OCI-LY1 (cell line): ENCODE results near the gene DLX3.

ENCODE experiments used
- CTCF ChIP-seq: fragments of 200-600 bp; sonication (generic), shearing (Covaris generic); IDR thresholded peaks from 2 replicates; pipeline ENCODE4 v1.5.1; 2017; ENCODE audit warnings: mild to moderate bottlenecking, antibody characterized with exemption, low read length, moderate library complexity, mixed read lengths
- EZH2 ChIP-seq: fragments of 200-600 bp; sonication (generic), shearing (Covaris generic); IDR thresholded peaks from 2 replicates; pipeline ENCODE4 v1.8.0; 2017; ENCODE audit warnings: borderline replicate concordance, mixed run types, mild to moderate bottlenecking, antibody characterized with exemption, low read length, moderate library complexity, mixed read lengths

GRCh38 chr17:49965524-49965909 is 29.5 kb downstream of the DLX3 start:
- TF ChIP-seq EZH2: no peak
- TF ChIP-seq CTCF: no peak
